ENCODE data around the gene PDXK.

DNA sequence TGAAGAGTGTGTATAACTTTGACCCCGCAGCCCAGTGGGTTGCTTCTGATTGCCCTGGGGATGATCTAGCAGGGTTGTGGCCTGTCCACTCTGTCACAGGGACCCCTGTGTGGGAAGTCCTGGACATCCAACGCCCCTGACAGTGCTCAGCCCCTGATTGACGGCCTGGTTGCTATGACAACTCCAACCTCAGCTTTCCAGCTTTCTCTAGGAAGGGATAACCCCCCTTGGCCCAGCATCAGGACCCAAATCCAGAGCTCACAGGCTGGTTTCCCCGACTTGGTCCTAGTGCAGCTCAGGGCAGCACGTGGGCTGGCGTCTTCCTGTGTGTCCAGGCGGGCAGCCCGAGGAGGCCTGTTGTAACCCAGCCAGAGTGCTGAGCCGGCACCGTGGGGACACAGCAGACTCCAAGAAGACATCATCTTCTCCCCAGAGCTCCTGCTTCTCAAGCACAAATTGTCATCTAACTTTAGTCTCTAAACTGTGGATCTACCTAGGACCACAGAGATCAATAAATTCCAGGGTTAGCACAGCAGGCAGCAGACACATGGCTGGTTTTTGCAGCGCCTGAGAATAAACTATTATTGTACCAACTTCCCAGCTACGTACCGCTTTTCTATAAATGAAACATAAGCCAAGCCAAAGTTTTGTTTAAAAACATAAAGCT lies 18.9 kb upstream of the PDXK start:
- TF ChIP-seq OSR1 (CRISPR knock-in tag; IDR thresholded peaks at IDR 0.05) (no peak), PATZ1 (CRISPR knock-in tag; IDR thresholded peaks at IDR 0.05; ENCODE audit: borderline replicate concordance) (no peak), ZFP30 (CRISPR knock-in tag; IDR thresholded peaks at IDR 0.05) (no peak), TCF4 (CRISPR knock-in tag; IDR thresholded peaks at IDR 0.05; ENCODE audit: borderline replicate concordance) (no peak), ISL1 (CRISPR knock-in tag; IDR thresholded peaks at IDR 0.05) (no peak), TSHZ2 (CRISPR knock-in tag; IDR thresholded peaks at IDR 0.05) (no peak), ZNF565 (CRISPR knock-in tag; conservative IDR thresholded peaks at IDR 0.05; ENCODE audit: low read depth) (no peak), SNAI2 (CRISPR knock-in tag; IDR thresholded peaks at IDR 0.05) (no peak), ZNF8 (CRISPR knock-in tag; IDR thresholded peaks at IDR 0.05) (no peak), PPARA (CRISPR knock-in tag; IDR thresholded peaks at IDR 0.05; ENCODE audit: borderline replicate concordance) (no peak), RARB (CRISPR knock-in tag; IDR thresholded peaks at IDR 0.05) (no peak), ARNTL (CRISPR knock-in tag; IDR thresholded peaks at IDR 0.05; ENCODE audit: borderline replicate concordance, low read depth) (no peak)
- TF ChIP-seq, protein P1, sequence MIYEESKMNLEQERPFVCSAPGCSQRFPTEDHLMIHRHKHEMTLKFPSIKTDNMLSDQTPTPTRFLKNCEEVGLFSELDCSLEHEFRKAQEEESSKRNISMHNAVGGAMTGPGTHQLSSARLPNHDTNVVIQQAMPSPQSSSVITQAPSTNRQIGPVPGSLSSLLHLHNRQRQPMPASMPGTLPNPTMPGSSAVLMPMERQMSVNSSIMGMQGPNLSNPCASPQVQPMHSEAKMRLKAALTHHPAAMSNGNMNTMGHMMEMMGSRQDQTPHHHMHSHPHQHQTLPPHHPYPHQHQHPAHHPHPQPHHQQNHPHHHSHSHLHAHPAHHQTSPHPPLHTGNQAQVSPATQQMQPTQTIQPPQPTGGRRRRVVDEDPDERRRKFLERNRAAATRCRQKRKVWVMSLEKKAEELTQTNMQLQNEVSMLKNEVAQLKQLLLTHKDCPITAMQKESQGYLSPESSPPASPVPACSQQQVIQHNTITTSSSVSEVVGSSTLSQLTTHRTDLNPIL (CRISPR knock-in tag; IDR thresholded peaks at IDR 0.05; ENCODE audit: low read depth): no peak

All from SK-N-SH treated with all-trans-retinoic acid at 6 μM for 48 hours (cell line).